Measurements from ENCODE around the gene GPA33.

The GPA33 gene

GRCh38 chr1:167057241-167057688 is 32.9 kb downstream of the GPA33 start:
- TF ChIP-seq RAD21 (IDR thresholded peaks at IDR 0.05; ENCODE audit: low read depth), result peak; percentile 79
- TF ChIP-seq USF1 (IDR thresholded peaks at IDR 0.05), result no peak

- TF ChIP-seq CEBPB (IDR thresholded peaks at IDR 0.05), result no peak
- TF ChIP-seq REST (IDR thresholded peaks at IDR 0.05; ENCODE audit: low read depth), result no peak
These were observed 33.5 kb downstream of the GPA33 start for GRCh38 chr1:167056529-167057231.

GRCh38 chr1:167054946-167055630 is 35.1 kb downstream of the GPA33 start:
- TF ChIP-seq USF1 (IDR thresholded peaks at IDR 0.05), result no peak
- TF ChIP-seq EGR1 (IDR thresholded peaks at IDR 0.05), result no peak
- TF ChIP-seq EP300 (IDR thresholded peaks at IDR 0.05; ENCODE audit: borderline replicate concordance), result no peak
- TF ChIP-seq MAX (IDR thresholded peaks at IDR 0.05), result no peak
- TF ChIP-seq YY1 (IDR thresholded peaks at IDR 0.05; ENCODE audit: low read depth), result no peak
- TF ChIP-seq ZBTB7A (IDR thresholded peaks at IDR 0.05; ENCODE audit: low read depth), result no peak
- TF ChIP-seq TAF1 (IDR thresholded peaks at IDR 0.05; ENCODE audit: low read depth), result no peak
- no peak for TF ChIP-seq NFIC (IDR thresholded peaks at IDR 0.05)

GRCh38 chr1:167054531-167054930 is 35.6 kb downstream of the GPA33 start:
- TF ChIP-seq REST (IDR thresholded peaks at IDR 0.05; ENCODE audit: low read depth), result no peak
- TF ChIP-seq TAF1 (IDR thresholded peaks at IDR 0.05; ENCODE audit: low read depth), result no peak

- peak; percentile 33 for TF ChIP-seq RAD21 (IDR thresholded peaks at IDR 0.05; ENCODE audit: low read depth)
- no peak for TF ChIP-seq MAX (IDR thresholded peaks at IDR 0.05)
These were observed 37.8 kb downstream of the GPA33 start for GRCh38 chr1:167052389-167052788.

GRCh38 chr1:167051907-167052306 is 38.3 kb downstream of the GPA33 start:
- TF ChIP-seq REST (IDR thresholded peaks at IDR 0.05; ENCODE audit: low read depth), result no peak
- TF ChIP-seq ZBTB7A (IDR thresholded peaks at IDR 0.05; ENCODE audit: low read depth), result no peak
- TF ChIP-seq EGR1 (IDR thresholded peaks at IDR 0.05), result no peak
- TF ChIP-seq NFIC (IDR thresholded peaks at IDR 0.05), result no peak
- no peak for TF ChIP-seq TEAD4 (IDR thresholded peaks at IDR 0.05)
- no peak for TF ChIP-seq RAD21 (IDR thresholded peaks at IDR 0.05; ENCODE audit: low read depth)
- no peak for TF ChIP-seq TAF1 (IDR thresholded peaks at IDR 0.05; ENCODE audit: low read depth)
- TF ChIP-seq CEBPB (IDR thresholded peaks at IDR 0.05), result no peak
- TF ChIP-seq YY1 (IDR thresholded peaks at IDR 0.05; ENCODE audit: low read depth), result no peak
